Progenitor cell of endocrine pancreas (in vitro differentiated cells): ENCODE results near the gene CALML5. TPM values are rescaled to one million over a fixed set of nuclear protein-coding genes. Genes with fewer than 3 reads are reported as not detected.
A peak's percentile ranks its signal among the peaks of the same experiment; 100 is the strongest.

Experiments used
- DNase-seq: peaks from one replicate; pipeline ENCODE4 v3.0.0; 2021; ENCODE audit warnings: low spot score; ENCODE audit not compliant: unreplicated experiment
- H3K27ac Mint-ChIP-seq: 2 replicates; pipeline ENCODE4 v1.8.0; 2021; ENCODE audit warnings: mild to moderate bottlenecking, moderate library complexity, mixed read lengths
- H3K27me3 Mint-ChIP-seq: 2 replicates; pipeline ENCODE4 v1.8.0; 2021; ENCODE audit warnings: mixed read lengths
- H3K36me3 Mint-ChIP-seq: 2 replicates; pipeline ENCODE4 v1.8.0; 2022; ENCODE audit warnings: mixed read lengths; ENCODE audit not compliant: insufficient read depth
- H3K4me1 Mint-ChIP-seq: 2 replicates; pipeline ENCODE4 v1.8.0; 2021; ENCODE audit warnings: low read depth, mixed read lengths
- H3K4me3 Mint-ChIP-seq: 2 replicates; pipeline ENCODE4 v1.8.0; 2021; ENCODE audit warnings: low read depth, mild to moderate bottlenecking, moderate library complexity, mixed read lengths
- H3K9me3 Mint-ChIP-seq: 2 replicates; pipeline ENCODE4 v1.8.0; 2021; ENCODE audit warnings: low read depth, mixed read lengths
- CTCF ChIP-seq: fragments of 200-600 bp; sonication (generic); IDR thresholded peaks from one replicate; pipeline ENCODE4 v1.5.0; 2021; ENCODE audit warnings: antibody characterized with exemption, mild to moderate bottlenecking; ENCODE audit not compliant: unreplicated experiment
- total RNA-seq: library from RNA; stranded (reverse); gene quantifications from 2 replicates; pipeline ENCODE4 v1.2.1, GENCODE V29; 2021

CALML5 gene
- total RNA-seq, 1 donor from 2014 or later, result not detected

GRCh38 chr10:5519054-5519453 lies 19.7 kb upstream of the CALML5 start:
- Mint-ChIP-seq H3K36me3 (no peaks in the 10 kb centered on the region), H3K4me3 (no peak overlapping the region), H3K27me3 (peaks cover 19% of the 10 kb centered on the region), H3K4me1 (peaks cover 17% of the 10 kb centered on the region), H3K27ac (no peak overlapping the region), H3K9me3 (peaks cover 3% of the 10 kb centered on the region)
- no peak for DNase-seq
- no peak for TF ChIP-seq CTCF

- no peak for TF ChIP-seq CTCF
- Mint-ChIP-seq H3K27me3 (peaks cover 23% of the 10 kb centered on the region), H3K36me3 (no peaks in the 10 kb centered on the region), H3K4me1 (peaks cover 15% of the 10 kb centered on the region), H3K4me3 (no peak overlapping the region), H3K9me3 (peaks cover 3% of the 10 kb centered on the region), H3K27ac (no peak overlapping the region)
- no peak for DNase-seq
These were observed 18.8 kb upstream of the CALML5 start for GRCh38 chr10:5518143-5518542.

- Mint-ChIP-seq H3K4me1 (peaks cover 15% of the 10 kb centered on the region), H3K27me3 (peaks cover 28% of the 10 kb centered on the region), H3K27ac (no peak overlapping the region), H3K36me3 (no peaks in the 10 kb centered on the region), H3K4me3 (no peak overlapping the region), H3K9me3 (peaks cover 3% of the 10 kb centered on the region)
- no peak for DNase-seq
- TF ChIP-seq CTCF, result no peak
These were observed 18.2 kb upstream of the CALML5 start for GRCh38 chr10:5517546-5517945.

- Mint-ChIP-seq H3K4me1 (peaks cover 15% of the 10 kb centered on the region), H3K27ac (peak overlapping the region; percentile 50), H3K36me3 (no peaks in the 10 kb centered on the region), H3K27me3 (peaks cover 34% of the 10 kb centered on the region), H3K4me3 (no peak overlapping the region), H3K9me3 (peaks cover 3% of the 10 kb centered on the region)
- no peak for DNase-seq
- TF ChIP-seq CTCF, result no peak
These were observed 16.8 kb upstream of the CALML5 start for GRCh38 chr10:5515948-5516761.

- Mint-ChIP-seq H3K9me3 (no peaks in the 10 kb centered on the region), H3K27me3 (peaks cover 41% of the 10 kb centered on the region), H3K36me3 (no peaks in the 10 kb centered on the region), H3K27ac (no peak overlapping the region), H3K4me1 (peaks cover 18% of the 10 kb centered on the region), H3K4me3 (no peak overlapping the region)
- no peak for TF ChIP-seq CTCF
- no peak for DNase-seq
These were observed 15.0 kb upstream of the CALML5 start for GRCh38 chr10:5514226-5514850.
